Activated CD4-positive, alpha-beta memory T cell treated with anti-CD3 and anti-CD28 coated beads for 36 hours (primary cell): Measurements from ENCODE around the gene ANAPC15. TPM values are rescaled to one million over a fixed set of nuclear protein-coding genes. Genes with fewer than 3 reads are reported as not detected.
A peak's percentile ranks its signal among the peaks of the same experiment; 100 is the strongest.
"Not testable (repeated sequence)": the region's sequence is repeated elsewhere in the genome, so short reads cannot be mapped to it uniquely, and the experiment has no call there.

Experiments
- CTCF ChIA-PET: fragments of 350-600 bp; sonication (Branson Sonifier 250); formaldehyde crosslinking; loops from one replicate; lab custom pipeline; 2021; ENCODE audit warnings: antibody characterized with exemption, inconsistent platforms; lab: Charles Lee
- POLR2A ChIA-PET: fragments of 350-600 bp; sonication (Branson Sonifier 250); formaldehyde crosslinking; loops from one replicate; lab custom pipeline; 2021; ENCODE audit warnings: antibody characterized with exemption; lab: Charles Lee
- DNase-seq: peaks from one replicate; pipeline ENCODE4 v3.0.0-alpha.2; 2020
- H3K27ac Mint-ChIP-seq: one replicate; pipeline ENCODE4 v1.8.0; 2021; ENCODE audit warnings: mixed read lengths
- H3K27me3 Mint-ChIP-seq: one replicate; pipeline ENCODE4 v1.8.0; 2021; ENCODE audit warnings: mixed read lengths
- H3K36me3 Mint-ChIP-seq: one replicate; pipeline ENCODE4 v1.8.0; 2021; ENCODE audit warnings: mixed read lengths
- H3K4me1 Mint-ChIP-seq: one replicate; pipeline ENCODE4 v1.8.0; 2021; ENCODE audit warnings: low read depth, mixed read lengths
- H3K4me3 Mint-ChIP-seq: one replicate; pipeline ENCODE4 v1.8.0; 2021; ENCODE audit warnings: mild to moderate bottlenecking, mixed read lengths
- H3K9me3 Mint-ChIP-seq: one replicate; pipeline ENCODE4 v1.8.0; 2021; ENCODE audit warnings: mixed read lengths
- intact Hi-C: fragments of 100-400 bp; cut with micrococcal nuclease; formaldehyde crosslinking; loops from one replicate; pipeline ENCODE4 v1.15.1; 2023
- total RNA-seq, 2 experiments: library from RNA; stranded (reverse); gene quantifications; one replicate each; pipeline ENCODE4 v1.2.3, GENCODE V29; 2021

ANAPC15 gene
- total RNA-seq, 2 experiments from 2014 or later: 62.6 to 64.2 TPM

DNA sequence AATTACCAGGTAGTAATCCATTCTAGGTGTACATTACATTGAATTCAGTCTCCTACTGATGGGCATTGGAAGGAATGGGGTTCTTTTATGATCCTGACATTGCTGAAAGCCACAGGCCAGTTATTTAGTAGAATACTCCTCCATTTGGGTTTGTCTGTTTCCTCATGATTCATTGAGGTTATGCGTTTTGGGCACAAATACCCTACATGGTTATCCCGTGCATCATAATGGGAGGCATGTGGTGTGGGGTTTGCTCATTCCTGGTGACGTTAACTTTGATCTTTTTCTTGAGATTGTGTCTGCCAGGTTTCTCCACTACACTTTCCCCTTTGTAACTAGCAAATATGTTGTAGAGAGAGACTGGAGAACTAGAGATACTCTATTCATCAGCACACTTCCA, 28.6 kb upstream of the ANAPC15 start:
- Mint-ChIP-seq H3K4me1 (peaks cover 21% of the 10 kb centered on the region), H3K27ac (peak overlapping the region; percentile 13), H3K36me3 (no peaks in the 10 kb centered on the region), H3K9me3 (no peaks in the 10 kb centered on the region), H3K27me3 (peaks cover 11% of the 10 kb centered on the region), H3K4me3 (no peak overlapping the region)
- DNase-seq: peak; percentile 72
- ChIA-PET CTCF (interaction anchor here (0.8 to 2.6 kb wide), 5 partner anchors 48 to 290 kb away, joined by 3 to 10 read pairs (median 3); no protein-coding TSS in a partner anchor), POLR2A (no interaction called here)
- intact Hi-C loops: loop anchor here (1.0 kb wide), 2 partner anchors 29 to 40 kb away; partner anchors contain the start of gene ANAPC15

DNA sequence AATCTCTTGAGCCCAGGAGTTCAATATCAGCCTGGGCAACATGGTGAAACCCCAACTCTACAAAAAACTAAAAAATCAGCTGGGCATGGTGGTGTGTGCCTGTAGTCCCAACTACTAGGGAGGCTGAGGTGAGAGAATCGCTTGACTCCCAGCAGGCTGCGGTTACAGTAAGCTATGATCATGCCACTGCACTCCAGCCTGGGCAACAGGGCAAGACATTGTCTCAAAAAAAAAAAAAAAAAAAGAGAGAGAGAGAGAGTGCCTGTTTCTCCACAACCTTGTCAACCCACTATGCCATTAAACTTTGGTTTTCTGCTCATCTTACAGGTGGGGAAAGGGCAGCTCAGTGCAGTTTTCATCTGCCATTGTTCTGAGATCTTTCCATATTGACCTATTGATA, 28.2 kb upstream of the ANAPC15 start:
- Mint-ChIP-seq H3K9me3 (no peaks in the 10 kb centered on the region), H3K4me1 (peaks cover 21% of the 10 kb centered on the region), H3K27ac (peak overlapping the region; percentile 13), H3K4me3 (no peak overlapping the region), H3K27me3 (peaks cover 11% of the 10 kb centered on the region), H3K36me3 (no peaks in the 10 kb centered on the region)
- intact Hi-C loops: loop anchor here (1.0 kb wide), 2 partner anchors 28 to 41 kb away; partner anchors contain the start of gene ANAPC15
- POLR2A ChIA-PET: no interaction called here
- DNase-seq: no peak
- CTCF ChIA-PET: interaction anchor here (0.8 to 2.6 kb wide), 5 partner anchors 48 to 291 kb away, joined by 3 to 10 read pairs (median 3); no protein-coding TSS in a partner anchor

DNA sequence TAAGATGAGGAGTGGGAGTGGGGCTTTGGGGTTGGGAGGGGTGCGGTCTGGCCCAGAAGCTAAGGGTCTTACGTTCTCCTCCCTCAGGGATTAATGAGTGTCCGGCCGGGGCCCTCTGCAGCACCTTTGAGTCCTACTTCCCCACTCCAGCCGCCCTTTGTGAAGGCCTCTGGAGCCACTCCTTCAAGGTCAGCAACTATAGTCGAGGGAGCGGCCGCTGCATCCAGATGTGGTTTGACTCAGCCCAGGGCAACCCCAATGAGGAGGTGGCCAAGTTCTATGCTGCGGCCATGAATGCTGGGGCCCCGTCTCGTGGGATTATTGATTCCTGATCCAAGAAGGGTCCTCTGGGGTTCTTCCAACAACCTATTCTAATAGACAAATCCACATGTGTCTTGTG, 27.0 kb upstream of the ANAPC15 start:
- H3K36me3 Mint-ChIP-seq: no peaks in the 10 kb centered on the region
- intact Hi-C loops: no loop called here
- no peak for DNase-seq
- no peak overlapping the region for H3K27ac Mint-ChIP-seq
- peaks cover 21% of the 10 kb centered on the region for H3K4me1 Mint-ChIP-seq
- H3K27me3 Mint-ChIP-seq: peaks cover 11% of the 10 kb centered on the region
- POLR2A ChIA-PET: no interaction called here
- H3K9me3 Mint-ChIP-seq: no peaks in the 10 kb centered on the region
- no peak overlapping the region for H3K4me3 Mint-ChIP-seq
- CTCF ChIA-PET: interaction anchor here (2.6 kb wide), 1 partner anchor 114 kb away, joined by 10 read pairs; no protein-coding TSS in a partner anchor

DNA sequence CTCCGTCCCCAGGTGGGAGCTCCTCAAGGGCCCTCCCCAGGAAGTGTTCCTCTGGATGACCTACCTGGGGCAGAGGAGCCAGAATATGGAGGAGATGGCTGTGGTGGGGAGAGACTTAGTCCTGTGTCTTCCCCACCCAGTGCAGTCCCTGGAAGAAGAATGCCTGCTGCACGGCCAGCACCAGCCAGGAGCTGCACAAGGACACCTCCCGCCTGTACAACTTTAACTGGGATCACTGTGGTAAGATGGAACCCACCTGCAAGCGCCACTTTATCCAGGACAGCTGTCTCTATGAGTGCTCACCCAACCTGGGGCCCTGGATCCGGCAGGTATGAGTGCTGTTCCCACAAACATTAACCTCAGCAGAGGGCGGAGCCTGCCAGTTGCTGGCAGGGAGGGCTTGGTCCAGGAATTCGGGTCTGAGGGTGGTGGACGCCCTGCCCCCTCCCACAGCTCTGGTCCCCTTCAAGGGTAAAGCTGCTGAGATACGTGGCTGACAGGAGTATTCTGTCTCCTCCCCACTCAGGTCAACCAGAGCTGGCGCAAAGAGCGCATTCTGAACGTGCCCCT, 26.4 kb upstream of the ANAPC15 start:
- no peaks in the 10 kb centered on the region for H3K9me3 Mint-ChIP-seq
- POLR2A ChIA-PET: no interaction called here
- CTCF ChIA-PET: interaction anchor here (1.3 kb wide), 1 partner anchor 44 kb away, joined by 3 read pairs; no protein-coding TSS in a partner anchor
- DNase-seq: no peak
- intact Hi-C loops: no loop called here
- no peaks in the 10 kb centered on the region for H3K36me3 Mint-ChIP-seq
- peaks cover 11% of the 10 kb centered on the region for H3K27me3 Mint-ChIP-seq
- H3K4me1 Mint-ChIP-seq: peaks cover 21% of the 10 kb centered on the region
- no peak overlapping the region for H3K4me3 Mint-ChIP-seq
- no peak overlapping the region for H3K27ac Mint-ChIP-seq

DNA sequence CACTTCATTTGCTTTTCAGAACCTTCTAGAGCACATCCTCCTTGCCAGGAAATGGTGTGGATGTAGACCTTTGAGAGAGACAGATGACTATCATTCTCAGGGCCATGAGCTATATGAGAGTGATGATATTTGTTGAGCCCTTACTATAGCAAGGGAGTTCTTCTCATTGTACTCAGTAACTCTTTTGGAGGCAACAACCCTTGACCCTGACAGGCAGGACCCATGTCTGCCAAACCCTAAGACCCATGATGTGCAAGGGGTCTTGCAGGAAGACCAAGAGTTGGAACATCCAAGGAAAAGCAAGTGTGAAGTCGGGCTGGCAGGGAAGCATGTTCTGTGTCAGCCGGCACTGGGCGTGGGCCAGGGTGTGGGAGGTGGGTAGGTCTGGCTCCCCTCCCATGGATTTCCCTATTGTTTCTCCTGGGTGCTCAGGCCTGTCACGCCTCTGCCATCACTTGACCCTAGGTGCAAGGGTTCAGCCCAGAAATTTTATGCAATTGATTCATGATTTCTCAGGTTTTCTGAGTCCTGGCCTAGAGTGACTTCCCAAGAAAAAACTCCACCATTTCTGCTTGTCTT, 24.3 kb upstream of the ANAPC15 start:
- POLR2A ChIA-PET: no interaction called here
- Mint-ChIP-seq H3K9me3 (no peaks in the 10 kb centered on the region), H3K27ac (no peak overlapping the region), H3K36me3 (no peaks in the 10 kb centered on the region), H3K4me3 (no peak overlapping the region), H3K4me1 (peaks cover 16% of the 10 kb centered on the region), H3K27me3 (peaks cover 16% of the 10 kb centered on the region)
- DNase-seq: no peak
- CTCF ChIA-PET: interaction anchor here (1.4 to 2.0 kb wide), 2 partner anchors 112 to 294 kb away, joined by 4 to 9 read pairs; no protein-coding TSS in a partner anchor
- intact Hi-C loops: no loop called here

DNA sequence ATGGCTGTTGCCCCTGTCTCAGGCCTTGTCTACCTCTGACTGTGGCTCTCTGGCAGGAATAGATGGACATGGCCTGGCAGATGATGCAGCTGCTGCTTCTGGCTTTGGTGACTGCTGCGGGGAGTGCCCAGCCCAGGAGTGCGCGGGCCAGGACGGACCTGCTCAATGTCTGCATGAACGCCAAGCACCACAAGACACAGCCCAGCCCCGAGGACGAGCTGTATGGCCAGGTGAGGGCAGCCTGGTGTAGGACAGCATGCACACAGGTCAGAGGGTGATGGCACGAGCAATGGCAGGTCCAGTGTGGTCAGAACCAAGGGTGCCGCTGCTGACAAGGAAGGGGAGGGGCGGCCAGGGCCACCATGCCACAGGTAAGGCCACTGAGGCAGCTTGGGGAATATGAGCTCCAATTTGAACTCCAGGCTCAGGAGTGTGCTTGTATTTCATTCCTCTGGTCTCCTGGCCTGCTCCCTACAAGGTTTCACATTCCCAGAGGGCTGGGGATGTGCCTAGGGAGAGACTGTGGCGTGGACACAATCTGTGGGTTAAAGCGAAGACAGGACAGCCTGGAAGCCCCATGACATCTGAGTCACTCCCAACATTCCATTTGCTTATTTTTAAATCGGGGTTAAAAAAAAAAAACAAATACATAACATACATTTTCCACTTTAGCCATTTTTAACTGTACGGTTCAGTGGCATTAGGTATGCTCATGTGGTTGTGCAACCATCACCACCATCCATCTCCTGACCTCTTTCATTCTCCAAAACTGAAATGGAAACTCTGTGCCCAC, 23.6 kb upstream of the ANAPC15 start:
- no peak overlapping the region for H3K27ac Mint-ChIP-seq
- no peaks in the 10 kb centered on the region for H3K9me3 Mint-ChIP-seq
- no peak for DNase-seq
- H3K4me1 Mint-ChIP-seq: peaks cover 9% of the 10 kb centered on the region
- intact Hi-C loops: no loop called here
- H3K36me3 Mint-ChIP-seq: no peaks in the 10 kb centered on the region
- ChIA-PET CTCF (no interaction called here), POLR2A (no interaction called here)
- H3K4me3 Mint-ChIP-seq: no peak overlapping the region
- H3K27me3 Mint-ChIP-seq: peaks cover 13% of the 10 kb centered on the region

DNA sequence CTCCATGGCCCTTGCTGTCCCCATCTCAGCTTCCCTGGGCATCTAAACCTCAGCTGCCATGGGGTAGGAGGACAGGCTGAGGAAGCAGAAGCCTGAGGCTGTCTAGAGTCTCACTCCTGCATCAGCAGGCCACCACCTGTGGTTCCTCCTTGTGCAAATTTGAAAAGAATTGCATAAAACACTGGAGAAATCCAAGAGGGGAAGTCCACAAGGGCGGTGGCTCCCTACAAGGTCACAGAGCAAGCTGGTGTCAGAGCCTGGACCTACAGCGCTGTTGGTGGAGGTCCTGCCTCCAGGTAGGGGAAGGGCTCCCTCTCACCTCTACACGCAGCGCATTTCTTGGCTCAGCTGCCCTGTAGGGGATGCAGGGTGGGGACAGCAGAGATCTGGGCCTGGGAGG, 23.0 kb upstream of the ANAPC15 start, which contains the start of gene FOLR3:
TSS of gene FOLR3 (plus strand) at position 253 of the 400 bp plus-strand sequence. CDS start 228 bp downstream, outside the sequence.
- POLR2A ChIA-PET, H3K9me3 Mint-ChIP-seq, H3K4me3 Mint-ChIP-seq, H3K27ac Mint-ChIP-seq, H3K4me1 Mint-ChIP-seq, H3K36me3 Mint-ChIP-seq, intact Hi-C loops, DNase-seq: not testable (repeated sequence)
- H3K27me3 Mint-ChIP-seq: peaks cover 13% of the 10 kb centered on the region
- CTCF ChIA-PET: interaction anchor here (1.3 kb wide), 1 partner anchor 8 kb away, joined by 6 read pairs; no protein-coding TSS in a partner anchor

DNA sequence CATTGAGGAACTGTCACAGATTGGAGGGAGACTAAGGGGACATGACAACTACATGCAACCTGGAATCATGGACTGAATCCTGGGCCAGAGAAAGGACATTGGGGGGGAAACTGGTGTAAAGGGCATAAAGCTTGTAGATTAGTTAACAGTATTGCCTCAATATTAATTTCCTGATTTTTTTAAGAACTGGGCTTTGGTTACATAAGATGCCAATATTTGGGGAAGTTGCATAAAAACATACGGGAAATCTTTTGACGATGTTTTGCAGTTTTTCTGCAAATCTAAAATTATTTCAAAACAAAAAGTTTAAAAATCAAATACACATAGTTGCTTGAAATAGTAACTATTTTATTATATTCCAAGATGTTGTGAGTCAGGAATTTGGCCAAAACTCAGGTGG, 20.2 kb upstream of the ANAPC15 start:
- H3K4me1 Mint-ChIP-seq: peaks cover 1% of the 10 kb centered on the region
- no peak for DNase-seq
- peaks cover 19% of the 10 kb centered on the region for H3K27me3 Mint-ChIP-seq
- ChIA-PET POLR2A (no interaction called here), CTCF (interaction anchor here (1.2 to 1.5 kb wide), 2 partner anchors 11 to 107 kb away, joined by 3 to 5 read pairs; no protein-coding TSS in a partner anchor)
- no peak overlapping the region for H3K27ac Mint-ChIP-seq
- peaks cover 11% of the 10 kb centered on the region for H3K36me3 Mint-ChIP-seq
- no peak overlapping the region for H3K4me3 Mint-ChIP-seq
- peaks cover 16% of the 10 kb centered on the region for H3K9me3 Mint-ChIP-seq
- intact Hi-C loops: no loop called here

DNA sequence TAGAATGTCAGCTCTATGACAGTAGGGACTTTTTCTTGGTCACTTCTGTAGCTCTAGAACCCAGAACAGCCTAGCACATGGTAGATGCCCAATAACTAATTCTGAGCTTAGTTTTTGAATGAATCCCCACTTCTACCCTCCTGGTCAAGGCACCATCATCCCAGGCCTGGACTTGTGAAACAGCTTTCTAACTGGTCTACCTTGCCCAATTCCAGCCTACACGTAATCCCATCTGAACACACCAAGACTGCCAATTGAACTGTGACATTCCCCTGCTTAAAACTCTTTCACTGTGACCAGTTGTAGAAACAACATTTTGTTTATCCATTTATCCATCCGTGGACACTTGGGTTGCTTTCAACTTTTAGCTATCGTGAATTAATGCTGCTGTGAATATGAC, 16.9 kb upstream of the ANAPC15 start:
- H3K4me3 Mint-ChIP-seq: no peak overlapping the region
- no peak for DNase-seq
- ChIA-PET CTCF (interaction anchor here (0.6 to 1.6 kb wide), 2 partner anchors 14 to 148 kb away, joined by 3 to 6 read pairs; no protein-coding TSS in a partner anchor), POLR2A (no interaction called here)
- intact Hi-C loops: no loop called here
- peaks cover 22% of the 10 kb centered on the region for H3K9me3 Mint-ChIP-seq
- H3K27me3 Mint-ChIP-seq: peaks cover 19% of the 10 kb centered on the region
- H3K36me3 Mint-ChIP-seq: peaks cover 11% of the 10 kb centered on the region
- no peaks in the 10 kb centered on the region for H3K4me1 Mint-ChIP-seq
- no peak overlapping the region for H3K27ac Mint-ChIP-seq

DNA sequence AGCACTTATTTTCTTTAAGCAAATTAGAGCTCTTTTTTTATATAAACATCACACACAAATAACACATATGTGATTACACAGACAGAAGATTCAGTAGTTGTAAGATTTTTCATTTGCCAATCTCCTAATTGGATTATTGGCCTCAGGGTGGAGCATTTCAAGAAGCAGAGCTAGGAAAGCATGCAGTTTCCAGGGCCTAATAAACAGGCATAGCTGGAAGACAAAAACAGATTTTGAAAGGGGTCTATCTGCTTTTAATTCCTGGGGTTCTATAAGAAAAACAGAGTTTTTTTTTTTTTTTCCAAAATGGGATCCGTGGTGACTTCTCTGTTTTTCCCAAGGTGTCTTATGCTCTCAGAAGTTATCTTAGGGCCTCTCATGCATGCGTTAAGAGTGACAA, 15.4 kb upstream of the ANAPC15 start:
- no peak for DNase-seq
- Mint-ChIP-seq H3K4me3 (no peak overlapping the region), H3K36me3 (peaks cover 11% of the 10 kb centered on the region), H3K4me1 (no peaks in the 10 kb centered on the region), H3K27me3 (peaks cover 13% of the 10 kb centered on the region), H3K9me3 (peaks cover 22% of the 10 kb centered on the region), H3K27ac (no peak overlapping the region)
- ChIA-PET POLR2A (no interaction called here), CTCF (interaction anchor here (4.4 kb wide), 1 partner anchor 16 kb away, joined by 21 read pairs; no protein-coding TSS in a partner anchor)
- intact Hi-C loops: no loop called here

DNA sequence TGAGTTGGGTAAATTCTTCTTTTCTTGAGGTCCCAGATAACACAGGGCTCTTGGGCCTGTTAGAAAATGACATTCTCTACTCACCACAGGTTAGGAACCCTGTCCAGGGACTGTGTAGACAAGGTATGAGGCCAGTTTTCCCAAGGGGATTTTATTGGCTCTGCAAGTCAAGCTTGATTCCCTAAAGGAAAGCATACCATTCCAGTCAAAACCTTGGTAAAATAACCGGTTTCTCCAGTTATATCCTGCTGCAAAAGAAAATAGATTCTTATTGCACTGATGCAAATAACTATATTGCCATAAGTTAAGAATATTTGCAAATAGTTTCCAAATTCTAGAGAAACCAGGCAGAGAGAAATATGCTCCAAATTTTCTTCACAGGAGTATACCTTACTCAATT, 13.5 kb upstream of the ANAPC15 start:
- ChIA-PET POLR2A (no interaction called here), CTCF (interaction anchor here (4.4 kb wide), 1 partner anchor 18 kb away, joined by 21 read pairs; no protein-coding TSS in a partner anchor)
- DNase-seq: no peak
- intact Hi-C loops: no loop called here
- peaks cover 11% of the 10 kb centered on the region for H3K36me3 Mint-ChIP-seq
- no peak overlapping the region for H3K27ac Mint-ChIP-seq
- no peaks in the 10 kb centered on the region for H3K4me1 Mint-ChIP-seq
- peaks cover 22% of the 10 kb centered on the region for H3K9me3 Mint-ChIP-seq
- H3K27me3 Mint-ChIP-seq: peaks cover 9% of the 10 kb centered on the region
- H3K4me3 Mint-ChIP-seq: no peak overlapping the region

DNA sequence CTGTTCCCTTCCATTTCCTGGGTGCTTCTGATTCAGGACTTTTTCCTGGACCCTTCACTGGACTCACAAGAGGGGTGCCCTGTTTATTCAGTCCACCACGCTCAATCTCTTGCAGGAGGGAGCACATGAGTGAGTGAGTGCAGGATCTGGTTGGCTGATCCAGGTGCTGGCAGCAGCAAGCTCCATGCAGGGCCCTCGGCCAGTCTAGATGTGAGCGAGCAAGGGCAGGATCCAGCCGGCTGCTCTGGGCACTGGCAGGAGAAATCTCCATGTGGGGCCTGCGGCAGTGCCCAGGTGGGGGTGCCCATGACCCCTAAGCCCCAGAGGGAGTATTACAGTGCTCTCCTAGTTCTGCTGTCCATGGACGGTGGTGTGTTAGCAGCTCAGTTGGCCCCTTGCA, 11.6 kb upstream of the ANAPC15 start:
- CTCF ChIA-PET: no interaction called here
- Mint-ChIP-seq H3K27me3 (peaks cover 5% of the 10 kb centered on the region), H3K9me3 (peaks cover 20% of the 10 kb centered on the region), H3K4me1 (no peaks in the 10 kb centered on the region), H3K4me3 (no peak overlapping the region), H3K36me3 (peaks cover 9% of the 10 kb centered on the region), H3K27ac (no peak overlapping the region)
- POLR2A ChIA-PET: no interaction called here
- intact Hi-C loops: no loop called here
- DNase-seq: no peak
